BE2C (cell line): ENCODE results near the gene CITED1.
A peak's percentile ranks its signal among the peaks of the same experiment; 100 is the strongest.

ENCODE experiments used
- DNase-seq: peaks from one replicate; pipeline ENCODE4 v3.0.0-alpha.2; 2020
- H3K27me3 ChIP-seq: fragments of 250-450 bp; sonication (Bioruptor Pico); 2 replicates; pipeline ENCODE4 v1.5.1; 2020; ENCODE audit warnings: mild to moderate bottlenecking
- H3K36me3 ChIP-seq: fragments of 250-450 bp; sonication (Bioruptor Pico); 2 replicates; pipeline ENCODE4 v1.5.1; 2020; ENCODE audit warnings: mild to moderate bottlenecking
- H3K4me1 ChIP-seq: fragments of 250-450 bp; sonication (Bioruptor Pico); 2 replicates; pipeline ENCODE4 v1.5.1; 2020
- H3K4me3 ChIP-seq: 2 replicates; pipeline ENCODE4 v1.5.1; 2011; ENCODE audit warnings: low read depth, low read length
- H3K9me3 ChIP-seq: fragments of 250-450 bp; sonication (Bioruptor Pico); 2 replicates; pipeline ENCODE4 v1.5.1; 2020
- TF ChIP-seq, protein P1 (sequence below): IDR thresholded peaks from 2 replicates; pipeline ENCODE4 v1.5.1; 2012; ENCODE audit warnings: mild to moderate bottlenecking, low read depth, low read length

CITED1 gene

DNA sequence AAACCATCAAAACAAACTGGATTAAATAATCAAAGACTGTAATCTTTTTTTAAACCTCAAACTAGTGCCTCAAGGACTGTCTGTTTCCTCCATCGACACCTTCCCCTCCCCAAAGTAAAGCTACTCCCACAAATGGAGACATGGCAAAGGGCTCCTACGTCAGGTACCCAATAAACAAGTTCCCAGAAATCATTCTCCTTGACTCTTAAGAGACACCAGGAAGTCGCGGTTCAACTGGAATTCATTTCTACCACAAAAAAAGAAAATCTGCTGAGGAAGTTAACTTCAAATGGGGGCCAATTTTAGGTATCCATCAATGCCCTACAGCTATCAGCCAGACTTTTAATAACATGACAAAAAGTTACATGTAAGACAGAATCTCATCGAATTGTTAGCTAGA lies 31.2 kb downstream of the CITED1 start:
- TF ChIP-seq, protein P1, sequence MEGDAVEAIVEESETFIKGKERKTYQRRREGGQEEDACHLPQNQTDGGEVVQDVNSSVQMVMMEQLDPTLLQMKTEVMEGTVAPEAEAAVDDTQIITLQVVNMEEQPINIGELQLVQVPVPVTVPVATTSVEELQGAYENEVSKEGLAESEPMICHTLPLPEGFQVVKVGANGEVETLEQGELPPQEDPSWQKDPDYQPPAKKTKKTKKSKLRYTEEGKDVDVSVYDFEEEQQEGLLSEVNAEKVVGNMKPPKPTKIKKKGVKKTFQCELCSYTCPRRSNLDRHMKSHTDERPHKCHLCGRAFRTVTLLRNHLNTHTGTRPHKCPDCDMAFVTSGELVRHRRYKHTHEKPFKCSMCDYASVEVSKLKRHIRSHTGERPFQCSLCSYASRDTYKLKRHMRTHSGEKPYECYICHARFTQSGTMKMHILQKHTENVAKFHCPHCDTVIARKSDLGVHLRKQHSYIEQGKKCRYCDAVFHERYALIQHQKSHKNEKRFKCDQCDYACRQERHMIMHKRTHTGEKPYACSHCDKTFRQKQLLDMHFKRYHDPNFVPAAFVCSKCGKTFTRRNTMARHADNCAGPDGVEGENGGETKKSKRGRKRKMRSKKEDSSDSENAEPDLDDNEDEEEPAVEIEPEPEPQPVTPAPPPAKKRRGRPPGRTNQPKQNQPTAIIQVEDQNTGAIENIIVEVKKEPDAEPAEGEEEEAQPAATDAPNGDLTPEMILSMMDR = no peak
- DNase-seq = no peak
- Histone ChIP-seq H3K9me3 (no peaks in the 10 kb centered on the region), H3K27me3 (no peaks in the 10 kb centered on the region), H3K4me1 (no peaks in the 10 kb centered on the region), H3K4me3 (peak overlapping the region; percentile 90), H3K36me3 (peaks cover 69% of the 10 kb centered on the region)

DNA sequence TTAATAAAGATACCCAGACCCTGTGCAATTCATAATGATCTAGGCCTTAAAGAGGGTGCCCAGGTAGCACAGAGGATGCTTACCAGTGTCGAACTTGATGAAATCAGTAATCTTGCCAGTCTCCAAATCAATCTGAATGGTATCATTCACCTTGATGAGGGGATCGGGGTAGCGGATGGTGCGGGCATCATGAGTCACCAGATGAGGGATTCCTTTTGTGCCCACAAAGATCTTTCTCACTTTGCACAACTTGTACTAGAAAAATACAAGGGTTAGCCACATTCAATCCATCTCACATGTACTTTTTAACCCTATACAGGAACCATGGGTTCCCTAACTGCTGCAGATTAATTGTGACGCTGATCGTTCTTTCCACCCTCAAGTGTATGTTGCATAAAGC lies 32.0 kb downstream of the CITED1 start:
- TF ChIP-seq, protein P1 = no peak
- peak overlapping the region; percentile 90 for H3K4me3 ChIP-seq
- no peaks in the 10 kb centered on the region for H3K27me3 ChIP-seq
- no peaks in the 10 kb centered on the region for H3K9me3 ChIP-seq
- DNase-seq = no peak
- H3K36me3 ChIP-seq = peaks cover 77% of the 10 kb centered on the region
- H3K4me1 ChIP-seq = no peaks in the 10 kb centered on the region

DNA sequence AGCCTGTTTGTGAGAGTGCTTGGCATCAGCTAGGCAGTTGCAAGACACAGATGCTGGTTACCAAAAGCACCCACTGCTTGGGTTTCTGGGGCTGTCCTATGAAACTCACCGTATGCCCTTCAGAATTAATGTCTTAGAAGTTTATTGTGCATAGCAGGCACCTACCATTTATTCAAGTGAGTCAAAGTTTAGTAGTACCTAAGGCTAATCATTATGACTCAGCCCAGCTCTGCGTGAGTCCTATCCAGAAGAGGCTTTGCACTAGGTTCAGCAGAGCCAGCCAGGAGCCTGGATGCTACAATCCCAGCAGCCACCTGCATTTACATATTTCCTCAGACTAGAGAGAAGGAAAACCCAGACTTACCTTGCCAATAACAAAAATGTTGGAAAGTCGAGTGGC lies 32.8 kb downstream of the CITED1 start:
- peaks cover 79% of the 10 kb centered on the region for H3K36me3 ChIP-seq
- H3K4me1 ChIP-seq = no peaks in the 10 kb centered on the region

DNA sequence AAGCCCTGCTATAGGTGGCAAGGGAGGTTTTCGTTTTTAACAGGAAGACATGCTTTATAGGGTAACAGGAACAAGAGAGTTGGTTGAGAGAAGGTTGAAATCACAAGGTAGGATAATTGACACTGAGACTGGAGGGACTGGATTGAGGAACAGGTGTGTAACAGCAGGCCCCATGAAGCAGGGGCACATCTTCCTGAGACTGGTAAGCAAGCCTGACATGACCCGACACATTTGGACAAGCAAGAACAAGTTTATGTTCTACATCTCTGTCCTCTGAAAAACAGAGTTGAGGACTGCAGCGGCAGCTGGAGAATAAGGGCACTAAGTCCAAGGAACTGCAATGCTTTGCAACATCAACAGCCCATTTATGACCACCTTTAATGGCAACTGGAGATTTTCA lies 33.9 kb downstream of the CITED1 start:
- H3K4me3 ChIP-seq = no peak overlapping the region
- H3K9me3 ChIP-seq = no peaks in the 10 kb centered on the region
- no peak for DNase-seq
- TF ChIP-seq, protein P1 = no peak
- H3K4me1 ChIP-seq = no peaks in the 10 kb centered on the region
- peaks cover 79% of the 10 kb centered on the region for H3K36me3 ChIP-seq
- H3K27me3 ChIP-seq = no peaks in the 10 kb centered on the region

More for the DNA sequence above, 32.8 kb downstream of the CITED1 start:
- Histone ChIP-seq H3K27me3 (no peaks in the 10 kb centered on the region), H3K4me3 (no peak overlapping the region), H3K9me3 (no peaks in the 10 kb centered on the region)
- DNase-seq = no peak
- TF ChIP-seq, protein P1 = no peak

DNA sequence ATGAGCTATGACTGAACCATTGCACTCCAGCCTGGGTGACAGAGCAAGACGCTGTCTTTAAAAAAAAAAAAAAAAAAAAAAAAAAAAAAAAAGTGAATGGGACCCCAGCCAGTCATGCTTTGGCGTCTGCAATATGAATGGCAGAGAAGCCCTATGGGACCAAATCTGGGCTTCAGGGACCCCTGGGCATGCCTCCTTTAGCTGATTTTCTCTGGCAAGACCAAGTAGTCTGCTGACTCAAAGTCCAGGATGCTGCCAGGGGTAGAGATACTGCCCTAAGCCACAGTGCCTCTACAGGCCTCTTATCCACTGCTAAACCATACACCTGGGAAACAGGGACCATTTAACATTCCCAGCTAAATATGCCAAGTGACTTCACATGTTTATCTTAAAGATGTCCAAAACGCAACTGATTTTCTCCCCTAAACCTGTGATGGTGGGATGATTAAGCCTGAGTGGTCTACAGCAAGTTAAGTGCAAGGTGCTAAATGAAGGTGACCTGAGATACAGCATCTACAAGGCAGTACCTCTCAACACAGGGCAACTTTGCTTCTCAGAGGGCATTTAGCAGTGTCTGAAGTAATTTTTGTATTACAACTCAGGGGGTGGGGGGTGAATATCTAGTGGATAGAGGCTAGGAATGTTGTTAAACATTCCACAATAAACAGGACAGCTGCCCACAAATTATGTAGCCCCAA lies 34.5 kb downstream of the CITED1 start:
- no peak overlapping the region for H3K4me3 ChIP-seq
- peaks cover 73% of the 10 kb centered on the region for H3K36me3 ChIP-seq
- no peaks in the 10 kb centered on the region for H3K27me3 ChIP-seq
- H3K9me3 ChIP-seq = no peaks in the 10 kb centered on the region
- TF ChIP-seq, protein P1 = no peak
- H3K4me1 ChIP-seq = no peaks in the 10 kb centered on the region
- no peak for DNase-seq

DNA sequence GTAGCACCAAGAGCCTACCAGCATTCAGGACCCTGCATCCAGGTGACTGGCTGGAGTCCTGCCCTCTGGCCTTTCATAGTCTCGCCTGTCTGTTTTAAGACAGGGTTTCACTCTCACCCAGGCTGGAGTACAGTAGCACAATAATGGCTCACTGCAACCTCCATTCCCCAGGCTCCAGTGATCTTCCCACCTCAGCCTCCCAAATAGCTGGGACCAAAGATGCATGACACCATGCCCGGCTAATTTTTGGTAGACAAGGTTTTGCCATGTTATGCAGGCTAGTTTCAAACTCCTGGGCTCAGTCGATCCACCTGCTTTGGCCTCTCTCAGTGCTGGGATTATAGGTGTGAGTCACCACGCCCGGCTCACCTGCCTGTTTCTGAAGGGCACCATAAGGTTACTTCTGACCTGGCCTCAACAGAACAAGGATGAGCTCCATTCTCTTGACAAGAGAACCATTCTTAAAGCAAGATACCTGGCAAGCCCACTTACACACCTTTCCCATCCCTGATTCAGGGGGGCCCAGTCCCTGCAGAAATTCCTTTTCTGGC lies 35.3 kb downstream of the CITED1 start:
- no peak for DNase-seq
- no peaks in the 10 kb centered on the region for H3K27me3 ChIP-seq
- H3K36me3 ChIP-seq = peaks cover 65% of the 10 kb centered on the region
- H3K9me3 ChIP-seq = no peaks in the 10 kb centered on the region
- H3K4me1 ChIP-seq = no peaks in the 10 kb centered on the region
- no peak overlapping the region for H3K4me3 ChIP-seq
- TF ChIP-seq, protein P1 = no peak
